Ectodermal cell (in vitro differentiated cells): Measurements from ENCODE around the gene SLC12A2.

Experiments used
- H3K27ac ChIP-seq: 2 replicates; pipeline ENCODE4 v1.7.0; 2013; ENCODE audit warnings: mild to moderate bottlenecking, low read depth, low read length; ENCODE audit not compliant: insufficient read depth, poor library complexity, severe bottlenecking
- H3K27me3 ChIP-seq: 2 replicates; pipeline ENCODE4 v1.7.0; 2013; ENCODE audit warnings: mild to moderate bottlenecking, low read length; ENCODE audit not compliant: insufficient read depth, control insufficient read depth, poor library complexity, severe bottlenecking
- H3K36me3 ChIP-seq: one replicate; pipeline ENCODE4 v1.7.0; 2013; ENCODE audit warnings: low read length; ENCODE audit not compliant: control insufficient read depth, insufficient read depth
- H3K4me1 ChIP-seq: one replicate; pipeline ENCODE4 v1.7.0; 2013; ENCODE audit warnings: low read length; ENCODE audit not compliant: control insufficient read depth, insufficient read depth
- H3K4me3 ChIP-seq: 2 replicates; pipeline ENCODE4 v1.7.0; 2013; ENCODE audit warnings: low read depth, low read length, control low read depth; ENCODE audit not compliant: insufficient read depth
- H3K9me3 ChIP-seq: 2 replicates; pipeline ENCODE4 v1.7.0; 2013; ENCODE audit warnings: mild to moderate bottlenecking, low read length, moderate library complexity; ENCODE audit not compliant: control insufficient read depth
- WGBS, 2 experiments: methylation state at CpG; one replicate each; pipeline ENCODE4 v1.1.7; 2013; ENCODE audit warnings: missing lambda C conversion rate in 2 of 2; 5-methylcytosine and 5-hydroxymethylcytosine counted together

The SLC12A2 gene

GRCh38 chr5:128196791-128197190 lies 113.2 kb downstream of the SLC12A2 start:
- peaks cover 15% of the 10 kb centered on the region for H3K27me3 ChIP-seq
- H3K27ac ChIP-seq, result no peak overlapping the region

GRCh38 chr5:128197896-128198522 lies 114.4 kb downstream of the SLC12A2 start:
- H3K27me3 ChIP-seq, result peaks cover 15% of the 10 kb centered on the region
- no peaks in the 10 kb centered on the region for H3K4me1 ChIP-seq
- H3K4me3 ChIP-seq, result no peak overlapping the region
- H3K9me3 ChIP-seq, result no peaks in the 10 kb centered on the region
- no peaks in the 10 kb centered on the region for H3K36me3 ChIP-seq
- 92 to 93% methylated on average over 4 of the region's 4 CpGs for WGBS, 2 experiments
- no peak overlapping the region for H3K27ac ChIP-seq

More at GRCh38 chr5:128196791-128197190, 113.2 kb downstream of the SLC12A2 start:
- H3K4me3 ChIP-seq, result no peak overlapping the region
- H3K36me3 ChIP-seq, result no peaks in the 10 kb centered on the region
- no peaks in the 10 kb centered on the region for H3K4me1 ChIP-seq
- no peaks in the 10 kb centered on the region for H3K9me3 ChIP-seq
- 88 to 94% methylated on average over 3 of the region's 3 CpGs for WGBS, 2 experiments

GRCh38 chr5:128199104-128199503 lies 115.5 kb downstream of the SLC12A2 start:
- no peaks in the 10 kb centered on the region for H3K36me3 ChIP-seq
- no peaks in the 10 kb centered on the region for H3K4me1 ChIP-seq
- H3K9me3 ChIP-seq, result no peaks in the 10 kb centered on the region
- H3K27me3 ChIP-seq, result peaks cover 15% of the 10 kb centered on the region
- WGBS, 2 experiments, result 91 to 94% methylated on average over 4 of the region's 4 CpGs
- H3K27ac ChIP-seq, result no peak overlapping the region
- no peak overlapping the region for H3K4me3 ChIP-seq

GRCh38 chr5:128199611-128200010 lies 116.0 kb downstream of the SLC12A2 start:
- no peak overlapping the region for H3K4me3 ChIP-seq
- H3K9me3 ChIP-seq, result no peaks in the 10 kb centered on the region
- H3K4me1 ChIP-seq, result no peaks in the 10 kb centered on the region
- H3K36me3 ChIP-seq, result no peaks in the 10 kb centered on the region
- no peak overlapping the region for H3K27ac ChIP-seq
- peaks cover 15% of the 10 kb centered on the region for H3K27me3 ChIP-seq

GRCh38 chr5:128201065-128201926 lies 117.7 kb downstream of the SLC12A2 start:
- WGBS, 2 experiments, result 16 to 18% methylated on average over 35 to 36 of the region's 36 CpGs
- Histone ChIP-seq H3K36me3 (no peaks in the 10 kb centered on the region), H3K4me3 (no peak overlapping the region), H3K9me3 (no peaks in the 10 kb centered on the region), H3K27me3 (peaks cover 15% of the 10 kb centered on the region), H3K27ac (no peak overlapping the region), H3K4me1 (no peaks in the 10 kb centered on the region)

GRCh38 chr5:128202320-128202719 lies 118.8 kb downstream of the SLC12A2 start:
- Histone ChIP-seq H3K27me3 (peaks cover 15% of the 10 kb centered on the region), H3K36me3 (no peaks in the 10 kb centered on the region), H3K9me3 (no peaks in the 10 kb centered on the region), H3K4me1 (no peaks in the 10 kb centered on the region), H3K4me3 (no peak overlapping the region), H3K27ac (no peak overlapping the region)
- WGBS, 2 experiments, result 69 to 72% methylated on average over 4 of the region's 4 CpGs

GRCh38 chr5:128208436-128208835 lies 124.9 kb downstream of the SLC12A2 start:
- no peak overlapping the region for H3K27ac ChIP-seq
- H3K4me1 ChIP-seq, result no peaks in the 10 kb centered on the region
- H3K36me3 ChIP-seq, result no peaks in the 10 kb centered on the region
- H3K4me3 ChIP-seq, result no peak overlapping the region
- no peaks in the 10 kb centered on the region for H3K27me3 ChIP-seq
- no peaks in the 10 kb centered on the region for H3K9me3 ChIP-seq

- Histone ChIP-seq H3K36me3 (no peaks in the 10 kb centered on the region), H3K27ac (no peak overlapping the region), H3K4me1 (no peaks in the 10 kb centered on the region), H3K4me3 (no peak overlapping the region), H3K9me3 (no peaks in the 10 kb centered on the region), H3K27me3 (no peaks in the 10 kb centered on the region)
- WGBS, 2 experiments, result 81 to 93% methylated on average over 5 of the region's 5 CpGs
Observed at GRCh38 chr5:128212191-128212806, 128.7 kb downstream of the SLC12A2 start.

- H3K9me3 ChIP-seq, result no peaks in the 10 kb centered on the region
- no peaks in the 10 kb centered on the region for H3K27me3 ChIP-seq
- no peaks in the 10 kb centered on the region for H3K4me1 ChIP-seq
- no peak overlapping the region for H3K4me3 ChIP-seq
- H3K36me3 ChIP-seq, result no peaks in the 10 kb centered on the region
- 15 to 25% methylated on average over 4 of the region's 4 CpGs for WGBS, 2 experiments
- H3K27ac ChIP-seq, result no peak overlapping the region
Observed at GRCh38 chr5:128213340-128213739, 129.8 kb downstream of the SLC12A2 start.

GRCh38 chr5:128213833-128214232 lies 130.3 kb downstream of the SLC12A2 start:
- H3K36me3 ChIP-seq, result no peaks in the 10 kb centered on the region
- 91 to 99% methylated on average over 4 to 5 of the region's 5 CpGs for WGBS, 2 experiments
- H3K9me3 ChIP-seq, result no peaks in the 10 kb centered on the region
- no peak overlapping the region for H3K4me3 ChIP-seq
- H3K27ac ChIP-seq, result no peak overlapping the region
- no peaks in the 10 kb centered on the region for H3K27me3 ChIP-seq
- H3K4me1 ChIP-seq, result no peaks in the 10 kb centered on the region
